HT1080 (cell line): ENCODE measurements around the gene STPG3. TPM values are rescaled to one million over a fixed set of nuclear protein-coding genes. Genes with fewer than 3 reads are reported as not detected.

Source experiments
- DNase-seq: peaks from one replicate; pipeline ENCODE4 v3.0.0-alpha.2; 2015; ENCODE audit warnings: low read depth
- total RNA-seq: library from RNA; depleted of rRNA; stranded (reverse); fragments of >200 nt; shearing (Covaris generic); gene quantifications from 2 replicates; pipeline ENCODE4 v1.2.3, GENCODE V29; 2014

STPG3 gene
- total RNA-seq, 1 experiment from 2014 or later = not detected

DNA sequence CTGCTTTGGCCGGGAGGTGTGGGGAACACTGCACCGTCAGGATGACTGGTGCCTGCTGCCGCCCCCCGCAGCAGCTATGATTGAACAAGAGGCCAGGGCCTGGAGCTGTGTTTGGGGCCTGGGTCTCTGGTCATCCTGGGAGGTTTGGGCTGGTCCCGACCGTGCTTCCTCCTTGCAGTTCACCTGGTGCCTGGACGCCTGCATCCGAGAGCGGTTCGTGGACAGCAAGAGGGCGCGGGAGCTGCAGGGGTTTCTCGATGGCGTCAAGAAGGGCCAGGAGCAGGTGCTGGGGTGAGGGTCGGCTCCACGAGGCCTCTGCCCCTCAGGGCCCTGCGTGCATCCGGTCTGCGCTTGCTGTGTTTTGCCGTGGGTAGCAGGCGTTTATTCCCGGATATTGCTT lies 13.0 kb downstream of the STPG3 start:
- no peak for DNase-seq

DNA sequence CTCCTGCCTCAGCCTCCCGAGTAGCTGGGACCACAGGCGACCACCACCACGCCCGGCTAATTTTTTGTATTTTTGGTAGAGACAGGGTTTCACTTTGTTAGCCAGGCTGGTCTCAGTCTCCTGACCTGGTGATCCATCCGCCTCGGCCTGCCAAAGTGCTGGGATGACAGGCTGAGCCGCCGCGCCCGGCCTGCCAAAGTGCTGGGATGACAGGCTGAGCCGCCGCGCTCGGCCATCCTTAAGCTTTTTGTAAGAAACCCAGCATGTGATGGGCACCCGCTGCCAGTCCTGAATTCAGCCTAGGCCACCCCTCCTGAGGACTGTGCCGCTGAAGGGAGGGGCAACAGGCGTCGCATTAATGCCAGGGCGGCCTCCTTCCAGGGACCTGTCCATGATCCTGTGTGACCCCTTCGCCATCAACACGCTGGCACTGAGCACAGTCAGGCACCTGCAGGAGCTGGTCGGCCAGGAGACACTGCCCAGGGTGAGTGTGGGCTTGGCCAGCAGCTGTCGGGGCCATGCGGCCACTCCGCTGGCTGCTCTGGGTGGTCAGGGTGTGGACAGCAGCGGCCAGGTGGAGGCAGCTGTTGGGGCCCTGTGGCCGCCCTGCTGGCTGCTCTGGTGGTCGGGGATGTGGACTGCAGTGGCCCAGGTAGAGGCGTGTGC lies 14.5 kb downstream of the STPG3 start:
- no peak for DNase-seq

DNA sequence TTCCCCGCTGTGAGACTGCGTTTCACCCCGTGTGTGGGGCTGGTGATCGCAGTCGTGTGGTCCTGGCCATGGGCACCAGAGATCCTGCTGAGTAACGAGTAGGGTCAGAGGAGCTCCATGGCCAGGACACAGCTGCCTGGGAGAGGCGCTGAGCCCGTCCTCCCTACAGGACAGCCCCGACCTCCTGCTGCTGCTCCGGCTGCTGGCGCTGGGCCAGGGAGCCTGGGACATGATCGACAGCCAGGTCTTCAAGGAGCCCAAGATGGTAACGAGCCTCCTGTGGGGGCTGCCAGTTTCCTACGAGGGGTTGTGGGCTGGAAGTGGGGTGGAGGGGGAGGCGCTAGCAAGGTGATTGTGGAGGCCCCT lies 15.1 kb downstream of the STPG3 start:
- DNase-seq = no peak

DNA sequence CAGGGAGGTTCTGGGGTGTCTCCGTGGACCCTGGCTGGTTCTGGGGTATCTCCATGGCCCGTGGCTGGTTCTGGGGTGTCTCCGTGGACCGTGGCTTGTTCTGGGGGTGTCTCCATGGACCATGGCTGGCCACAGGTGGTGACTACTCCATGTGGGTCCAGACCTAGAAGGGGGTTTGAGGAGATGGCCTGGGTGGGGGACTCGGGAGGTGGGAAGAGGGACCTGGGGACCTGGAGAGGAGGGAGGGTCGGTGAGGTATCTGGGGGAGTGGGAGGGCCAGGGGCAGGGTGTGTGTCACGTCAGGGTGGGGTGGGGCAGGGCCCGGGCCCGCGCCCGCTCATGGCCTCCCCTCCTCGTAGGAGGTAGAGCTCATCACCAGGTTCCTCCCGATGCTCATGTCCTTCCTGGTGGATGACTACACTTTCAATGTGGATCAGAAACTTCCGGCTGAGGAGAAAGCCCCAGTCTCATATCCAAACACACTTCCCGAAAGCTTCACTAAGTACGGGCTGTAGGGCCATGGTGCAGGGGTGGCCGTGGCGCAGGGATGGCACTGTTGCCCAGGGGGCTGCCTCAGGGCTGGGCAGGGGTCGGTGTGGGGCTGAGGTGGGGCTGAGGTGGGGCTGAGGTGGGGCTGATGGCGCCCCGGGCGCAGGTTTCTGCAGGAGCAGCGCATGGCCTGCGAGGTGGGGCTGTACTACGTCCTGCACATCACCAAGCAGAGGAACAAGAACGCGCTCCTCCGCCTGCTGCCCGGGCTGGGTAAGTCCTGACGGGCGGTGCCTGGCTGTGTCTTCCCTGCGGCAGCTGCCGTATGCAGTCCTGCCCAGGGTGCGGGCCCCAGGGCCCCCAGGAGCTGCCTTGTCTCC lies 15.7 kb downstream of the STPG3 start:
- no peak for DNase-seq

DNA sequence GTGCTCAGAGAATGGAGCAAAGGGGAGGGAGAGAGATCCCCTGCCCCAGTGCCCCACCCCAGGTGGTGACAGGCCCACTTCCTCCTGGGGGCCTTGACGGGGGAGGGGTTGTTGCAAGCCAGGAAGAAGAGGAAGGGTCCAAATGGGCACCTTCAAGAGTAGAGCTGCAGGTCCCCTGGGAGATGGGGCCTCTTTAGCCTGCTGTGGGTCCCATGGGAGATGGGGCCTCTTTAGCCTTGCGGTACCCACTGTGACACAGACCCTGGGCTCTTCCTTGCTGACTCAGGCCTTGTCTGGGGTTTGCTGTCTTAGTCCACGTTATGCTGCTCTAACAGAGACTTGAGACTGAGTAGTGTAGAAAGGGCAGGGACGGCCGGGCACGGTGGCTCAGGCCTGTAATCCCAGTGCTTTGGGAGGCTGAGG lies 16.9 kb downstream of the STPG3 start:
- DNase-seq = no peak

DNA sequence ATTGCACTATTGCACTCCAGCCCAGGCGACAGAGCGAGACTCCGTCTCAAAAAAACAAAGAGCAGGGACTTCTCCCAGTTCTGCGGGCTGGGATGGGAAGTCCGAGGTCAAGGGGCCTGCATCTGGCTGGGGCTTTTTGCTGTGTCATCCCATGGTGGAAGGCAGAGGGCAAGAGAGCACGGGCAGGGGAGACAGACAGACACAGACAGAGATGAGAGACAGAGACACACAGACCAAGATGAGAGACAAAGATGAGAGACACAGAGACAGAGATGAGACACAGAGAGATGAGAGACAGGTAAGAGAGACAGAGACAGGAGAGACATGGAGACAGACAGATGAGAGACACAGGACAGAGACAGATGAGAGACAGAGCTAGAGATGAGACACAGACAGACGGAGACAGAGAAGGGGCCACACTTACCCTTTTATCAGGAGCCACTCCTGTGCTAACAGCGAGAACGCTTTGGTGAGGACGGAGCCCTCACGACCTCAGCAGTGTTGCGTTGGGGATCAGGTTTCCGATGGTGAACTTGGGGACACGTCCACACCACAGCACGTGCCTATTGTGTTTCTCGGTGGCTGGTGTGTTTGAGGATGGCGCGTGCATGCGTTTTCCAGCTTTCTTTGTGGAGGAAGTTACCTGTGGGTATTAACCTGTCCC lies 17.6 kb downstream of the STPG3 start:
- no peak for DNase-seq

DNA sequence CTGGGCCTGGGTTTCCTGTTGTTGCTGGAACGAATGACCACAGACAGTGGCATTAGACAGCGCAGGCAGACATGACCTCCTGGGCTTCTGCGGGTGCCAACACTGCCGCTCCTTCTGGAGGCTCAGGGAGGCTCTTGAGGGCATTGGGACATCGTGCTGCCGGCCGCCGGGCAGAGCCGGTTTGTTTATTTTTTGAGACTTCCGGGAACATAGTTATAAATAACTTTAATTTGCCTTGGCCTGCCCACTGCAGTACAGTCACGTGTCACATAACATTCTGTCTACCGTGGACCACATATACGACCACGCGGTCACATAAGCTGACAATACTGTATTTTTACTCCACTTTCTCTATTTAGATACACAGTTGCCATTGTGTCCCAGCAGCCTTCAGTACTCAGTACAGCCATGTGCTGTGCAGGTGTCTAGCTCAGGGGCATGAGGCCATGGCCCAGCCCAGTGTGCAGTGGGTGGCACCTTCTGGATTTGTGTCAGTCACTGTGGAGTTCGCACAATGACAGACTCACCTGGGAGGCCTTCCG lies 18.2 kb downstream of the STPG3 start:
- no peak for DNase-seq

DNA sequence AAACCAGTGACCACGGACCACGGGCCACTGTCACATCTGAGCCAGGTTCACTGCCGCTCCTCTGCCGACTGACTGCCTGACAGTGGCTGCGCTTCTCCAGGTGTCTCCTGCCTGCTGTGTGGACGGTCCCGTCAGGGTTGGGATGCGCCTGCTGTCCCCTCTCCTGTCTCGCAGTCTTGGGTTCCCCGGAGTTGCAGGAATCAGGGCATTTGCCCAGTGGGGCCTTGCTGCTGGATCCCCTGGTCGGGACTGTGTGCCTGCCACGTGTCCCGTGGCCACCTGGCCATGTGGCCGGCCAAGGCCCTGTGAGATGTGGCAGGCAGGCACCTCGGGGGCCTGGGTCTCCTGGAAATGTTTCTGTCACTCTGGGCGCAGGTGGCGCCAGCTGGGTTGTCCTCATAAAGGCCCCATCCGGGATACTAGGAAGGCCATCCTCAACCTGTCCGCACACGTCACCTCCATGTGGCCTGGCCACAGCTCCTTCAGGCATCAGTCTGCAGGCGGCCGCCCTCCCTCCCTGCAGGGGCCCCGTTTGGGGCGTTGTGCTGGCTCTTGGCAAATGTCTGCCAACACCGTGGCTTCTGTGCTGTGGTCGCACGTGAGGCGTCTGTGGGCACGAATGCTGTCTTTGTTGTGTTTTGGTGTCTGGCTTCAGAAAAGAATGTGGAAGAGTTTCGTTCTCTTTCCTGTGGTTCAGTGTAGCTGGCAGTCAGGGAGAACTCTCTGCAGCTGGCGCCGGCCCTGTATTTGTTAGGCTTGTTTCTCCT lies 20.0 kb downstream of the STPG3 start:
- DNase-seq = no peak

DNA sequence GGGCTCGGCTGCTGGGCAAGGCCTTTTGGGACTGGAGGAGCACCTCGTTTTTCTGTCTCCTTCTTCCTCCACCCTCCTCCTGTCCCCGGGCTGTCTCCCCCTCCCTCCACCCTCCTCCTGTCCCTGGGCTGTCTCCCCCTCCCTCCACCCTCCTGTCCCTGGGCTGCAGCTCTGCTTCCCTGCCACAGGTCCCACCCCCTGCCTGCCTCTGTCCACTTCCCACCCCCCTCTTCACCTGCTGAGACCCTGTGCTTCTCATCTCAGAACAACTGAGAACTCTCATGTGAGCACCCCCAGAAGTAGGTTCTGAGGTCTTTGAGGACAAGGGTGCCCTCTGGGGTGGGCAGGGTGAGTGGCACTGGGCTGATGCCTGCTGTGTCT lies 20.6 kb downstream of the STPG3 start:
- no peak for DNase-seq

DNA sequence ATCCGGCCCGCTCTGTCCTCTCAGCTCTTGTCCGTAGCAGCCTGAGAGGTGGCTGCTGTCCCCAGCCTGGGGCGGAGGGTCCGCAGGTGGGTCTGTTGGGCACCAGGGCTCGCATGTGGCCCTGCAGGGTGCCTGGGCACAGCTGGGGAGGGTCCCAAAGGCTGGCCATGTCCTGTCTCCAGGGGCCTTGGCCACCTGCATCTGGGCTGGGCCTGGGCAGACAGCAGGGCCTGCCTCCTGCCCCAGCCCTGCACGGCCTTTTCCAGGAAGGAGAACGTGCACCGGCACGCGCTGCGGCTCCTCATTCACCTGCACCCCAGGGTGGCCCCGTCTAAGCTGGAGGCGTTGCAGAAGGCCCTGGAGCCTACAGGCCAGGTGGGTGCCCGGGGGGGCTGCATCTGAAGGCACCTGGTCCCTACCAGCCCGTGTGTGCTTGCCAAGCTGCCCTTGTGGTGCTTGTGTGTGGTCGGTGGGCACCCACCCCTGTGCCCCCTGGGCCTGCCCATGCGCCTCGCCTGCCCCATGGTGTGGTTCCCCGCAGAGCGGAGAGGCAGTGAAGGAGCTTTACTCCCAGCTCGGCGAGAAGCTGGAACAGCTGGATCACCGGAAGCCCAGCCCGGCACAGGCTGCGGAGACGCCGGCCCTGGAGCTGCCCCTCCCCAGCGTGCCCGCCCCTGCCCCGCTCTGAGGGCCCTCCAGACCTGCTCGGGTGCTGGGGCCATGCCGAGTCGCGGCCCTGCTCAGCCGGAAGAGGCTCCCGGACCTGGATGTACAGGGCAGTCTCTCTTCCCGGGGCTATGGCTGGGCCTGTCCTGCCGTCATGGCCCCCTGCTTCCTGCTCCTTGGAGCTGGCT lies 21.4 kb downstream of the STPG3 start:
- no peak for DNase-seq

DNA sequence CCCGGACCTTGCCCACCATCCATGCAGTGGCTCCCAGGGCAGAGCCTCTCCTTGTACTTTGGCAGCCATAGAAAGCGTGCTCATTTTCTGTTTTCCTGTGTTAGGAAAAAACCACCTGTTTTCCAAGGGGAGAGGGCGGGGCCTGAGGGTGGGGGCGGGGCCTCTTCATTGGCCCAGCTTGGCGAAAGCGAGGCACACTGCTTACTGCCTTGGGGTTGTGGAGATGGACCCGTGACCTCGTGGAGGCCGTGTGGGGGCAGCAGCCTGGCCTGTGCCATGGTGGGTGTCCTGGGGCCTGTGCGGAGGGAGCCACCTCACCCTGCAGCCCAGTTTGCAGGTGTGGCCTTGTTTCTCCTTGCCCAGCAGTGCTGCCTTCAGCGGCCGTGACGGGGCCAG lies 22.0 kb downstream of the STPG3 start:
- DNase-seq = no peak

DNA sequence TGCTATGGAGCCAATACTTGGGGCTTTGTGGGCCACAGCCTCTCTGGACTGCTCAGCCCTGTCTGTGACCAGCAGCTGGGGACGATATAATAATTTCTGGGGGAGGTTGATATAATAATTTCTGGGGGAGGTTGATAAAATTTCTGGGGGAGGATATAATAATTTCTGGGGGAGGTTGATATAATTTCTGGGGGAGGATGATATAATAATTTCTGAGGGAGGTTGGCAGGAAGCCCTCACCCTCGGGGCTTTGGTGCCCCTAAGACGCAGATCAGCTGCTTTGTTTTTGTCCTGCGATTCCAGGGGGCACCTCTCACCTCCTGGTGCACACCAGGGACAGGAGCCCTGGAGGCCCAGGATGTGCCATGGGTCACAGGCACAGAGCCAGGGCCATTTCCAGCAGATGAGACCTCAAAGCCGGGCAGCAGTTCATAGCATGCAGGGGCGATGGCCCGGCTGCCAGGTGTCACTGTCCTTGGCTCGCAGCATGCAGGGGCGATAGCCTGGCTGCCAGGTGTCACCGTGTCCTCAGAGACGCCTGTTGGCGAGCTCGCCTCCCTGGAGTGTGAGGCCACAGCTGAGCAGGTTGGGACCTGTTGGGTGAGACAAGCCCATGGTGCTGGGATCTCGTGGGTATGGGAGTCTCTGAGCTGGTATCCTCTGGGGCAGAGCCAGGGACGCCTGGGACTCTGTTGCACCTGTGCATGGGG lies 22.7 kb downstream of the STPG3 start:
- no peak for DNase-seq

DNA sequence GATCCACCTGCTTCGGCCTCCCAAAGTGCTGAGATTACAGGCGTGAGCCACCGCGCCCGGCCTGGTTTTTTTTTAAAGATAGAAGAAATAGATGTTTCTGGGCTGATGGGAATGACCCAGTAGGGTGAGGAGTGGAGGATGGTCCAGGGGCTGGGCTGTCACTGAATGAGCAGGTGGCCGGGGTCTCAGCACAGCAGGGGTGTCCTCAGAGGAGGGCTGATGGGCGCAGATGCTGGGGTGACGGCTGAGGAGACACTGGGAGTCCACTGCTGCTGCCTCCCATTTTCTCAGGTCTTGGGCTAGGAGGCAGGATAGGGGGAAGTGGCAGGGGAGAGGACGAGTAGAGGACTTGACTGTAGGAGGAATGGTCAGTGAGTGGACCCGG lies 24.1 kb downstream of the STPG3 start:
- DNase-seq = no peak

DNA sequence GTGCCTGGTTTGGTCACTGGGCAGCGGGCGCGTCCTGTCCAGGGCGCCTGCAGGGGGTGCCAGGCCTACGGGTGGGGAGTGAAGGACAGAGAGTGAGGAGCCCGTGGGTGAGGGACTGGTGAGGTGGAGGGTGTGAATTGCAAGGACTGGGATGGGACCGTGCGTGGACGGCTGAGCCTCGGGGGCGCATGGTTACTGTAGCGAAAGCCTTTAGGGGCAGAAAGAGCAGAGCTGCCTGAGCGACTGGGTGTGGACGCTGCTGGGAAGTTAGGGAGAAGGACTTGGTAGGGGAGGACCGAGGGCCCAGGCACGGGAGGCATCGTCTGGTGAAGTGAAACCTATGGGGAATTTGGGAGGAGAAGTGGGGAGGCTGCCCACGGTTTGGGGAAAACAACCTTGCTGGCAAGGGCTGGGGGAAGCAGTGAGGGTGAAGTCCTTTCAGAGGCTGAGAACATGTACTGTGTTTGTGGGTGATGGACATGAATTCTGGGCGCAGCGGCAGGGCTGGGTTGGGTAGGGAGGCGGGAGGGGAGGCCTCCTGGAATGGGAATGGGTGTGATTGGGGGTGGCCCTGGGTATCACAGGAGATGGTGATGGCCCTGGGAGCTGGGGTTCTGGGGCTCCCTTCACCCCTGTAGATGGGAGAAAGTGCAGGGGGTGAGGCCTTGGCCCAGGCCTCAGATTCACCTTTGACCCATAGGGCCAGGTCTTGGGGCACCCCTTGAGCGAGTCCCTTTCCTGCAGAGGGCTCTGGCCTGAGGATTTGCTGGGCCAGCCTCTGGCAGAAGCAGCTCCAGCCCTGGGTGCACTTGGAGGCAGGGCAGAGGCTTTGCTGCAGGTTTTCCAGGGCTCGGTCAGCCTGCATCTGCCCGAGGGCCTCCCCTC lies 24.7 kb downstream of the STPG3 start:
- DNase-seq = no peak

DNA sequence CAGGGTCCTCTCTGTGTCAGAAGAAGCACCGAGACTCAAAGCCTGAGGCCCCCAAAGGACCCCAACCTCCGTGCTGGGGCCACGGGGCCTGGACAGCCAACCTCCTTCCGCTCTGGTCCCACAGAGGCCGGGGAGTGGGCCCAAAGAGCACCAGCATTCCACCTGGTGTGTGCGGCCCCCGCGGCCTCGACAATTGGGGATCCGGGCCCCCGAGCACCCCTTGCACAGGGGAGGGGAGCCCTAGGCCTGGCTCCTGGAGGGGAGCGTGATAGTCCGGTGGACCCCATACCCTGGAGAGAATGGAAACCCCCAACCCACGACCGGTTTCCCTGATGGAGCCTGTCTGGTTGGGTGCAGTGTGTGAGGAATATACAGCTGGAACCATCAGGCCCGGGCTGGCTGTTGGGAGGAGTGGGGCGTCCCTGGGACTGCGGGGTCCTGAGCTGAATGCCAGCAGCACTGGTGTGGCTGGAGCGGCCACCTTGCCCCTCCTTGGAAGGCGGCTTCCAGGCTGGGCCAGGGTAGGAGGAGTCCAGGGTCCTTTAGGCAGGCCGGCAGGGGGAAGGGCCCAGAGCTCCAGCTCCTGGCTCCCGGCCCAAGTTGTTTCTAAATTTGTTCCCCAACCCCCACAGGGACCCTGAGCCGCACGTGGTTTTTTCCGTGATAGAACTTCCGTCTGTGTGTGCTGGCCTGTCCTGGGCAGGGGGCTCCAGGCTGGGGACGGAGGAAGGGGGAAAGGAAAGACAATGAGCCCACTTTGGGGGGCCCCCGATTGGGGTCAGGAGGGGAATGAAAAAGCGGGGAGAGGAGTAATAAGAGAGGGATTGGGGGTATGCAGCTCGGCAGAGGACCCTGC lies 25.6 kb downstream of the STPG3 start:
- DNase-seq = peak; percentile 78

DNA sequence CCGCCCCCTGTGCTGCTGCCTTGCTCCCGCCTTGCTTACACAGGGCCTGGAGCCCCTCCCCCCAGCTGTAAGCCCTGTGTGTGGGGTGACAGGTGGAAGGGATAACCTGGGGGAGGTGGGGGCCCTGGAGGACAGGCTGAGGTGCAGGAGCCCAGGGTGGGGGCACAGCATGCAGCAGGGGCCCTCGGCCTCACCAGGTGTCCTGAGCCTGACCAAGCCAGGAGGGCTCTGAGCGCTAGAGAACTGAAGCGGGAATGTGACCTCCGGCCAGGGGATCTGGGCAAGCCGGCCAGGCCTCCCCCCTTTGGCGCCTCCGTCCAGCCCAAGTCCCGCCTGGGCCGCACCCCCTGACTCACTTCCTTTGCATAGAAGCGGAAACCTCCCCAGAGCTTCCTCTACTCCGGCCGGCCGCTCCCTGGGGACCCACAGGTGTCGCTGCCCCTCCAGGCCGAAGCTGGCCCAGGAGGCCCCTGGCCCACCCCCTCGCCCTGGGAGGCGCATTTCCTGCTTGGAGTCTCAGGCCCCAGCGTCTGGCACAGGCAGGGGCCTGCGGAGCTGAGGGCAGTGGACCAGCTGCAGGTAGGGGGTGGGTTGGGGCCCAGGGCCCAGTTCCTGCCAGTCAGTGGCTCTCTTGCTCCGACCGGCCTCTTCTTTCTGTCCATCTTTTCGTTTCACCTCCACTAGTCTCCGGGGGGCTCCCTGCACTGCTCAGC lies 26.4 kb downstream of the STPG3 start, which contains the start of gene TOR4A:
TOR4A (plus strand) TSS at position 398 of the 713 bp plus-strand sequence. CDS start 964 bp downstream, outside the sequence.
- peak; percentile 96 for DNase-seq
